Measurements from ENCODE around the gene IL17REL.

- TF ChIP-seq POLR2AphosphoS5 (IDR thresholded peaks at IDR 0.05; ENCODE audit: low read depth, low read length) (no peak), REST (IDR thresholded peaks at IDR 0.05; ENCODE audit: insufficient read depth in 1 of 2, low read depth in 2 of 2, low read length in 2 of 2) (no peak), TAF1 (IDR thresholded peaks at IDR 0.05; ENCODE audit: borderline replicate concordance, insufficient read depth, low read length) (no peak), SIN3A (IDR thresholded peaks at IDR 0.05; ENCODE audit: borderline replicate concordance, insufficient read depth, low read length) (no peak)
Measured at GRCh38 chr22:49955581-49956417, 56.8 kb downstream of the IL17REL start.

All from PFSK-1 (cell line).